NCI-H2029 (cell line): Measurements from ENCODE around the gene UBE2D2.
"Not testable (repeated sequence)": the region's sequence is repeated elsewhere in the genome, so short reads cannot be mapped to it uniquely, and the experiment has no call there.

Source experiments
- DNase-seq: peaks from one replicate; lab custom pipeline; 2025; lab: John Stamatoyannopoulos, UW

UBE2D2 gene

DNA sequence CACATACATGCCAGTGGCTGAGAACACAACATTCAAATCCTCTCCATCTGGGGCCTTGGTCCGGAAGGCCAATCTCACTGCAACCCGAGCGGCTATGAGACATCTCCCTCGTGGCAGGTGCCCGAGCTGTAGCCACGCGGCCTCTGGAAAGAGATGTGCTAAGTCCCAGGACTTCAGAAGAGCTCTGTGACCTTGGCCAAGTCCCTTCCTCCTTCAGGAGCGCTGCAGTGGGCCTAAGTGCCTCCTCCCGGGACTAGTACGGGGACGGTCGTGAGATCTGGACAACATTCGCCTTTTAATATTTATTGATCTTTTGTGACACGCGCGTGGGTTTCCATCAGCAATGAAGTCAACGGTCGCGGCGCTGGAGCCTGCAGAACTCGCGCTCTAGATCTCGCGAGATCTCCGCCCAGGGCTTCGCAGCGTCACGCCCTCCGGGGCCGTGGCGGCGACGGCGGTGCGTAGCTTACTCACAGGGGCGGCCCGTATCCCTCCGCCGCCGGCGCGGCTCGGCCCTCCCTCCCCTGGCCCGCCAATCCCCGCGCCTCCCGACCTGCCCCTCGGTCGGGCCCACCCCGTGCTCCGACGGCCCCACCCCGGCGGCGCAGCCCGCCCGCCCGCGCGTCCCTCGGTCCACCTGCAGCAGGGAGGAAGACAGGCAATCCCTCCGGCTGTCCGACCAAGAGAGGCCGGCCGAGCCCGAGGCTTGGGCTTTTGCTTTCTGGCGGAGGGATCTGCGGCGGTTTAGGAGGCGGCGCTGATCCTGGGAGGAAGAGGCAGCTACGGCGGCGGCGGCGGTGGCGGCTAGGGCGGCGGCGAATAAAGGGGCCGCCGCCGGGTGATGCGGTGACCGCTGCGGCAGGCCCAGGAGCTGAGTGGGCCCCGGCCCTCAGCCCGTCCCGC, at the start of gene UBE2D2:
Gene UBE2D2 (plus strand): TSS at position 588 of the 903 bp plus-strand sequence. CDS start 453 bp downstream, outside the sequence.
- DNase-seq, result peak; percentile 98

DNA sequence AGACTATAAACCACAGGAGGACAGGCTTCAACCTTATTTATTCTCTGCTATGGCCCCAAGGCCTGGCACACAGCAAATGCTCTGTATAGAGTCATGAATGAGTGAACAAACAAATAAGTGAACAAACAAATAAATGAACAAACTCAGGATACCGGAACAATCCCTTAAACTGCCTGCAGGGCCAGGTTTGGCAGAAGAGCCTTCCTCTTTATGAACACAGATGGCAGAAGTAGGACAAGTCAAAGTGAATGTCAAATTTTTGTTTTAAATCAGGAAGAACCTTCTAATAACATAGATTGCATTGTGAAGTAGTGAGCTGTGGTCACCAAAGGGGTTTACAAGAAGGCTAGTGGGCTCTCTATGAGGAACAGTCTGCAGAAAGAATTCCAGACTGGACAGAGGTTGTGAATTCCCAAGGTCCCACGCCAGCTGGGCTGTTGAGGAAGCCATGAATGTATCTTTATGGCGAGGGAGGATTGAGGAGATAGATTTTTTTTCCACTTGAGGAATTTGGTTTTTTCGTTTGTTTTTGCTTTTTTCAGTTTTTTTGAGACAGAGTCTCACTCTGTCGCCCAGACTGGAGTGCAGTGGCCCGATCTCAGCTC, 48.3 kb upstream of the UBE2D2 start:
- DNase-seq, result no peak

DNA sequence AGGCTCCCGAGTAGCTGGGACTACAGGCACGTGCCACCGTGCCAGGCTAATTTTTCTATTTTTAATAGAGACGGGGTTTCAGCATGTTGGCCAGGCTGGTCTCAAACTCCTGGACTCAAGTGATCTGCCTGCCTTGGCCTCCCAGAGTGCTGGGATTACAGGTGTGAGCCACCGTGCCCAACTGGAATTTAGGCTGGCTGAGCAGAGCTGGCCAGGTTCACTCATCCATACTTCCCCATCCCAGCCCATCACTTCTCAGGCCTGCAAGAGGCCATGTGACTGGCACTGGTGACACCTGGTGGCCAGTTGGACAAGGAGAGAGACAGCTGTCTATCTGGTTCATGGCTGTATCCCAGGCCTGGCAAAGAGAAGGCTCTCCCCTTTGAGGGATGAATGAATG, 47.7 kb upstream of the UBE2D2 start:
- DNase-seq, result peak; percentile 86

DNA sequence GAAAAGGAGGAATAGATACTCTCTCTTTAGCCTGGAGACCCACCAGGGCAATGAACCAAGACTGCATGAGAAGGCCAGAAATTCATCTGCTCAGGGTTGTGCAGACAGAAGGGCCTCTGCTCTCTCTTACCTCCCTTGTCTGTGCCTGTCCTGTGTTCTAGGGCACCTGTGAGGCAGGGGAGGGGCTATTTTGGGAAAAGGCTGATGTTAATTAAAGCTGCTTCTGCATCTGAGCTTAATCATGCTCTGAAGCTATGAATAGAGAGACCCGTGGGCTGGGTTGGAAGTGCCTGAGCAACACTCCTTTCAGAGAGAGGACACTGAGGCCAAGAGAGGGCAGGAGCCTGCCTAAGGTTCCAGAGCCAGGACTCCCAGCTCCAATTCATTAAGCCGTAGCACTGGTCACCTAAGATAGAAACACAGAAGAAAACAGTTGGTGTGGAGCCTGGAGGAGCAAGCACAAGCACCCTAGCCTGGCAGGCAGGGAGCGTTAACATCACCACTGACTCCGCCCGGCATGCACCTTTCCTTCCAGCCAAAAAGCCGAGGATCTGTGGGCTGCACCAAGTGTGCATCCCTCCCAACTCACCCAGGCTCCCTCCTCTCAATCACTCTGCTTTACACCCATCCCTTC, 47.2 kb upstream of the UBE2D2 start:
- DNase-seq, result no peak

DNA sequence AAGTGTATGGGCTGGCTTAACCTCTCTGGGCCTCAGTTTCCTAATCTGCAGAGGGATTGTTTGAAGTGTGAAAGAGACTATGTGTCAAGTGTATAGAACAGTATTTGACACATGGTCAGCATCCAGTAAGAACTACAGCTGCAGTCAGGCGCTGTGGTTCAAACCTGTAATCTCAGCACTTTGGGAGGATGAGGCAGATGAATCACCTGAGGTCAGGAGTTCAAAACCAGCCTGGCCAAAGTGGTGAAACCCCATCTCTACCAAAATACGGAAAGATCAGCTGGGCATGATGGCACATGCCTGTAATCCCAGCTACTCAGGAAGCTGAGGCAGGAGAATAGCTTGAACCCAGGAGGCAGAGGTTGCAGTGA, 46.7 kb upstream of the UBE2D2 start:
- DNase-seq, result no peak

DNA sequence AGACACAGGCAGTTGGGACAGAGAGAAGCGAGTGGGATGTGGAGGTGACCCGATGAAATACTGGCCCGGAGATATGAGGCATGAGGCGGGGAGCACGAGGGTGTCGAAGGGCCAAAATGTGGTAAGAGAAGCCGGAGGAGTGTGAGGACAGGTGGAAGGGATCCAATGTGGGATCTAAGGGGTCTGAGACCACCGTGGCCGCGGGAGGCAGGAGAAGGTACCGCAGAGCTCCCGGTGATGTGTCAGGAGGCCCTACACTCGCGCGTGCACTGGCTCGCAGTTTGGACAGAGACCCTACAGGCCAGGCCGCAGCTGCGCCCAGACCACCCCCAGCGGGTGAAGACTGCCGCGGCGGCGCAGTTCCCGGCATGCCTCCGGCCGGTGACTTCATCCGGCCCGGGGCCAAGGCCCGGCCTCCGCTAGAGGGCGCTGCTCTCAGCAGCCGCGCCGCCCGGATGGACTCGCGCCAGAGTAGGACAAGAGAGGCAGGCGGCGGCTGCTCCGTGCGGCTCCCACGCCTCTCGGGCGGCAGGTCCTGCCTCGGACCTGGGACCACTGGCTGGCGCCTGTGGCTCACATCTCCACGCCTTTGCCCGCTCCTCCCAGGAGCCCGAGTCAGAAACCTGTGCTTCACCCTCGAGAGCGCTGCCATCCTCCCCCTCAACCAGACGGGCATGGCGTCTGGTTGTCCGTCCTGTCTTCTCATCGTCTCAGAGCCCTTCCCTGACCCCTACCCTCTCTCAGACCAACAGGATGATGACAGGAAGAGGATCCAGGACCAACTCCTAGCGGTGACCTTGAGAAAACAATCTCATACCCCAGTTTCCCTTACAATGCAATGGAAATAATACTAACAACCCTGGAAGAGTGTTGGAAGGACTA, 43.2 kb upstream of the UBE2D2 start:
- DNase-seq, result peak; percentile 78

DNA sequence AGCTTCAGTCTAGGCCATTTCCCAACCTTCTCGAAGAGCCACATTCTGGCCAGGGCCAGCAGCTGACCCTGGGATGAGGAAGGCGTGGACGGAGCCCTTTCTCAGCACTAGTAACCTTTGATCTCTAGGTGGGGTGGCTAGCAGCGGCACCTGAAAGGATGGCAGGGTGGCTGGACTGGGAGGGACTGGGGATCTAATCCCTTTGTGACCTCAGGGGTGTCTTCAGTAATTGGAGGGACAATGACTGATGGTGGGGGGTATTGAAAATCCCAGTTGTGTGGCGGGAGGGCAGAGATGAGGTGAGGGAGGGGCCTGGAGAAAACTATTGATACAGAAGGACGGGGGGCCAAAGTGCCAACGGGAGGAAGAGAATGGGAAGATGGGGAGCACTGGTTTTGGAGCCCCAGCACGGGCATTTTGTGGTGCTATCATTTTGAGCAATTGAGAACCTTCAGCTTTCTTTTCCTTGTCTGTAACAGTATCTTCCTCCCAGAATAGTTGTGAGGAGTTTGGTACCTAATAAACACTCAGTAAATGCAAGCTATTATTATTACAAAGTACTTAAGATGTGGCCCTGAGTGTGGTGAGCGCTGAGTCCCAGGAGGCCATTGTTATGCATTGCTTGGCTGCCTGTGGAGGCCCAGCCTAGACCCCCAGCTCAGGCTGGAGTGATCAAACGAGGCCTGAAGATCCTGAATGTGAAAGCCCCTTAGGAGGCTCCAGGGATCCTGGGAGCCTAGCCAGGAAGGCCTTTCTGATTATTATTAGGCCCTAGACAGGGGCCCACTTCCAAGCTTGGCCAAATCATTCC, 37.3 kb upstream of the UBE2D2 start:
- DNase-seq, result no peak

DNA sequence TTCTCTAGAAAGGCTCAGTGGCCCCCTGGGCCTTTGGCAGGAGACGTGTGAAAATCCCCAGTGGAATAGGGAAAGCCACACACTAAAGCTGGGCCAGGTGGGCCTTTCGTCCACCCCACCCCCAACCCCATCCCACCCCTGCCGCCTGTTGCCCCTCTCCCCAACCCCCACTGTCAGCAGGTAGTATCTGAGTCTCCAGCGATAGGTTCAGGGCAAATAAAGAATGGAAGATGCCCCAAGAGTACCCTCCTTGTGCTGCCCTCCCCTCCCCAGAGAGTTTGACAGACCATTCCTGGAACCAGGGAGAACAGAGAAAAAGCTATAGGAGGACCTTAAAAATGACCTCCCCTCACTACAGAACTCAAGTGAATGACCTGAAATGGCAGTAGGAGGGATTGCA, 36.7 kb upstream of the UBE2D2 start:
- DNase-seq, result no peak

DNA sequence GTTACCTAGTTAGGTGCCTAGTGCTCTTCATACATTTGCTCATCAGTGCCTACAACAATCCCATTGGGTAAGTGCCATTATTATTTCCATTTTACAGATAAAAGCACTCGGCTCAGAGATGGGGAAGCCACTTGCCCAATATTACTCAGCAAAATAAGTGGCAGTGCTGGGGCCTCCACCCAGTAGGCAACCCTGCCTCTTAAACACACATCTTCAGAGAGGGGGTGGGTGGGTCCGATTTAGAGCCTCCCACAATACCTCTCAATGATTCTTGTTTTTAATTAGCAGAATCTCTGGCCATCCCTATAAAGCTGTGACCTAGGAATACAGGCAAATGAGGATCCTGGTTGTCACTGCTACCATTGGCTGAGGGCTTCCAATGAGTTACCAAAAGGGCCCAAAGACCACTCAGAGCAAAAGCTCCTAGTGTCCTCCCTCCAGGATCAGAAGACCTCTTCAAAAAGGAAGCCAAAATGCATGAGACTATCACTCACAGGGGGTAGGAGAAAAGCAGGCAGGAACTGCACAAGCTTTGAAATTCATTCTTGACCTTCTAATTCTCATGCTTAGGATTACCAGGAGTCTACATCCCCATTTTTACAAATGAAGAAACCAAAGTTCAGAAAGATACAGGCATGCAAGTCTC, 36.1 kb upstream of the UBE2D2 start:
- DNase-seq, result no peak

DNA sequence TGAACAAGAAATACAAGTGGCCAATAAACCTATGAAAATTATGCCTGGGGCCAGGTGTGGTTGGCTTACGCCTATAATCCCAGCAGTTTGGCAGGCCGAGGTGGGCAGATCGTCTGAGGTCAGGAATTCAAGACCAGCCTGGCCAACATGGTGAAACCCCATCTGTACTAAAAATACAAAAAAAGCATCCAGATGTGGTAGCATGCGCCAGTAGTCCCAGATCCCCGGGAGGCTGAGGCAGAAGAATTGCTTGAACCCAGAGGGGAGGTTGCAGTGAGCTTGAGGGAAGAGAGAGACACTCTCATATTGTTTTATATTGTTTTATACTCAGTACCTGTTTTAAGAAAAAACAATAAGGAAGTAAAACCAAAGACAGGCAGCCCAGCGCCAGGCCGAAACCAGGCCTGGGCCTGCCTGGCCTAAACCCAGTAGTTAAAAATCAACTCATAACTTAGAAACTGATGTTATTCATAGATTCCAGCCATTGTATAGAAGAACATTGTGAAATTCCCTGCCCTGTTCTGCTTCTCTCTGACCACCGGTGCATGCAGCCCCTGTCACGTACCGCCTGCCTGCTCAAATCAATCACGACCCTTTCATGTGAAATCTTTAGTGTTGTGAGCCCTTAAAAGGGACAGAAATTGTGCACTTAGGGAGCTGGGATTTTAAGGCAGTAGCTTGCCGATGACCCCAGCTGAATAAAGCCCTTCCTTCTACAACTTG, 35.4 kb upstream of the UBE2D2 start:
- not testable (repeated sequence) for DNase-seq

DNA sequence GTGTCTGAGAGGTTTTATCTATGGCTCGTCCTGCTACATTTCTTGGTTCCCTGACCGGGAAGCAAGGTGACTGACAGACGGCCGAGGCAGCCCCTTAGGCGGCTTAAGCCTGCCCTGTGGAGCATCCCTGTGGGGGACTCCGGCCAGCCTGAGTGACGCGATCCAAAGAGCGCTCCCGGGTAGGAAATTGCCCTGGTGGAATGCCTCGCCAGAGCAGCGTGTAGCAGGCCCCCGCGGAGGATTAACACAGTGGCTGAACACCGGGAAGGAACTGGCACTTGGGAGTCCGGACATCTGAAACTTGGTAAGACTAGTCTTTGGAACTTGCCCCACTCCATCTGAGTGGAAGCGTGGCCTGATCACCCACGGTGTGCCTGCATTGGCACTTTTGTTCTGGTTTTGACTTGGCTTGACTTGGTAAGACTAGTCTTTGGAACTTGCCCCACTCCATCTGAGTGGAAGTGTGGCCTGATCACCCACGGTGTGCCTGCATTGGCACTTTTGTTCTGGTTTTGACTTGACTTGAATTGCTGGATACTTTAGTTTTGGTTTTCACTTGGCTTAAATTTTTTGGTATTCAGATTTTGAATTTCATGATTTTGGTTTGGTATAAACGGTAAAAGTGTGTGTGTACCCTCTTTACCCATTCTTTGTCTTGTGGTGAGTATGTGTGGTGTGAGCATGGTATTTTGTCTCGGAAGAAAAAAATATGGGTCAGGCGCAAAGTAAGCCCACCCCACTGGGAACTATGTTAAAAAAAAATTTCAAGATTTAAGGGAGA, 34.6 kb upstream of the UBE2D2 start:
- not testable (repeated sequence) for DNase-seq

DNA sequence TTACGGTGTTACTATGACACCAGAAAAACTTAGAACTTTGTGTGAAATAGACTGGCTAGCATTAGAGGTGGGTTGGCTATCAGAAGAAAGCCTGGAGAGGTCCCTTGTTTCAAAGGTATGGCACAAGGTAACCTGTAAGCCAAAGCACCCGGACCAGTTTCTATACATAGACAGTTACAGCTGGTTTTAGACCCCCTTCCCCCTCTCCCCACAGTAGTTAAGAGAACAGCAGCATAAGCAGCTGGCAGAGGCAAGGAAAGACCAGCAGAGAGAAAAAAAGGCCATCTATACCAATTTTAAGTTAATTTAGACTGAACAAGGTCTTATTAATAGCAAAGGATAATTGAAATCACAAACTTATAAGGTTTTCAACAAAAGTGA, 34.1 kb upstream of the UBE2D2 start:
- DNase-seq, result not testable (repeated sequence)

DNA sequence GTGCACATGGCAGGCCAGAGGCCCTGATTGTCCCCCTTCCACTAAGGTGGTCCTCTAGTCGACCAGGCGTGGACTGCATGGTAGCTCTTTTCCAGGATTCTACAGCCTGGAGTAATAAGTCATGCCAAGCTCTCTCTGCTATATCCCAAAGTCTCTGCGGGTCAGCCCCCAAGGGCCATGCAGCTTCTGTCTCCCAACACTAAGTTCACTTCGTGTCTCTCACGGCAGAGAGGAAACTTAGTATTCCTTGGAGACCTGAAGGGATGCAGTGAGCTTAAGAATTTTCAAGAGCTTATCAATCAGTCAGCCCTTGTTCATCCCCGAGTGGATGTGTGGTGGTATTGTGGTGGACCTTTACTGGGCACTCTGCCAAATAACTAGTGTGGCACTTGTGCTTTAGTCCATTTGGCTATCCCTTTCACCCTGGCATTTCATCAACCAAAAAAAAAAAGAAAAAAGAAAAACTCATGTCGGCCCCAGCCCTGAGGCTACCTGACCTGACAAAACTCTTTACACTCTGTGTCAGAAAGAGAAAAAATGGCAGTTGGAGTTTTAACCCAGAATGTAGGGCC, 33.2 kb upstream of the UBE2D2 start:
- DNase-seq, result not testable (repeated sequence)

DNA sequence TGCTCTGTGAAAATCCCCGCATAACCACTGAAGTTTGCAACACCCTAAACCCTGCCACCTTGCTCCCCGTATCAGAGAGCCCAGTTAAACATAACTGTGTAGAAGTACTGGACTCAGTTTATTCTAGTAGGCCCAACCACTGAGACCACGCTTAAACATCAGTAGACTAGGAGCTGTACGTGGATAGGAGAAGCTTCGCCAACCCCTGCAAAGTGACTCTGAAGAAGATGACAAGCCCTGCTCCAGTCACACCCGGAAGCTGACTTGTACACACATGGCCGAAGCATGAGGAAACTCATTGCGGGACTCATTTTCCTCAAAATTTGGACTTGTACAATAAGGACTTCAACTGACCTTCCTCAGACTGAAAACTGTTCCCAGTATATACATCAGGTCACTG, 32.4 kb upstream of the UBE2D2 start:
- not testable (repeated sequence) for DNase-seq

DNA sequence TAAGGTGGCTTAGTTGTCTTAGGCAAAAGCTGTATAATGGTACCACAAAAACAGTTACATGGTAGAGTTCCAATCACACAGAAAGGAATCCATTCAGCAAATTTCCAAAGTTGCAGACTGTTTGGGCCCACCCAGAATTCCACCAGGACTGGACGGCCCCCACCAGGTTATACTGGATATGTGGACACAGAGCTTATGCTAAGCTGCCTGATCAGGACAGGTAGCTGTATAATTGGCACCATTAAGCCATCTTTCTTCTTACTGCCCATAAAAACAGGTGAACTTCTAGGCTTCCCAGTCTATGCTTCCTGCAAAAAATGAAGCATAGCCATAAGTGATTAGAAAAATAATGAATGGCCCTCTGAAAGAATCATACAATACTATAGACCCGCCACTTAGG, 31.1 kb upstream of the UBE2D2 start:
- not testable (repeated sequence) for DNase-seq

DNA sequence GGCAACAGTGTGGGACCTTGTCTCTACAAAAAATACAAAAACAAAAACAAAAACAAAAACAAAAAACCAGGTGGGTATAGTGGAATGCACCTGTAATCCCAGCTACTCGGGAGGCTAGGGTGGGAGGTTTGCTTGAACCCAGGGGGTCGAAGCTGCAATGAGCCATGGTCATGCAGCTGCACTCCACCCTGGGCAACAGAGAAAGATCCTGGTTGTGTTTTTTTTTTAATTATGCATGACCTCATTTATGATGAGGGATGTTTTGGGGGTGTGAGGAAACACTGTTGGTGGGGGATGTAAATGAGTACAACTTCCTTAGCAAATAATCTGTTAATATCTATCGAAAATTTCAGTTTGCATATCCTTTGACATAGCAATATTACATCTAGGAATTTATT, 29.4 kb upstream of the UBE2D2 start:
- DNase-seq, result no peak

DNA sequence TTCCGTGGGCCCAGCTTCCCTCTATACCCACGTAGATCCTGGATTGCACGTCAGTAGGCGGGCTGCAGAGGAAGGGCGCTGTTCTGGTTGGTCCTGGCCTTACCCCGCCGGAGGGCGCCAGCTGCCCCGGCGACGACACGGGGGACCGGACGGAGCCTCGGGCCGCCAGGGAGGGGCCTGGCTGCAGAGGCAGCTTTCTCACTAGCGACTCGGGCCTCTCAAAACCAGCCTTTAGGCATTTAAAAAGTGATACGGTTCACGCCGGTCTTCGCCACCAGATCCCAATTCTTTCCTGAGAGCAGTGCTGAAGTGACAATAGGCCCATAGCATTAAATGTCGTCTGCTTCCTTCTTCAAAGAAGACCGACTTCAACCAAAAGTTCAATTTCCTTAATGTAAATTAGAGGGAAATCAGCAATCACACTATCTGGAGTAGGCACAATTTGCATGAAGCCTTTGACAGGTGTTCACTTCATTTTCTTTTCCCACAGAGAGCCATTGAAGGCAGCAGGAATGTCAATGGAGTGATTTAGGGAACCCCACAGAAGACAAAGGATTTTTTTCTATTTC, 17.6 kb upstream of the UBE2D2 start:
- no peak for DNase-seq

DNA sequence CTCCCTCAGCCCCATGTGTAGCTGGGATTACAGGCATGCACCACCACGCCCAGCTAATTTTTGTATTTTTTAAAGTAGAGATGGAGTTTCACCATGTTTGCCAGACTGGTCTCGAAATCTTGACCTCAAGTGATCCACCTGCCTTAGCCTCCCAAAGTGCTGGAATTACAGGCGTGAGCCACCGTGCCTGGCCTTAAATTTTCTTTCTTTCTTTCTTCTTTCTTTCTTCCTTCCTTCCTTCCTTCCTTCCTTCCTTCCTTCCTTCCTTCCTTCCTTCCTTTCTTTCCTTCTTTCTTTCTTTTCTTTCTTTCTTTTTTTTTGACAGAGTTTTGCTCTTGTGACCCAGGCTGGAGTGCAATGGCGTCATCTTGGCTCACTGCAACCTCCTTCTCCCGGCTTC, 14.5 kb upstream of the UBE2D2 start:
- not testable (repeated sequence) for DNase-seq
